ENCODE measurements around the gene KEL. TPM values are rescaled to one million over a fixed set of nuclear protein-coding genes. Genes with fewer than 3 reads are reported as not detected.

The KEL gene
- total RNA-seq, 1 donor from 2014 or later = 1.5 TPM

DNA sequence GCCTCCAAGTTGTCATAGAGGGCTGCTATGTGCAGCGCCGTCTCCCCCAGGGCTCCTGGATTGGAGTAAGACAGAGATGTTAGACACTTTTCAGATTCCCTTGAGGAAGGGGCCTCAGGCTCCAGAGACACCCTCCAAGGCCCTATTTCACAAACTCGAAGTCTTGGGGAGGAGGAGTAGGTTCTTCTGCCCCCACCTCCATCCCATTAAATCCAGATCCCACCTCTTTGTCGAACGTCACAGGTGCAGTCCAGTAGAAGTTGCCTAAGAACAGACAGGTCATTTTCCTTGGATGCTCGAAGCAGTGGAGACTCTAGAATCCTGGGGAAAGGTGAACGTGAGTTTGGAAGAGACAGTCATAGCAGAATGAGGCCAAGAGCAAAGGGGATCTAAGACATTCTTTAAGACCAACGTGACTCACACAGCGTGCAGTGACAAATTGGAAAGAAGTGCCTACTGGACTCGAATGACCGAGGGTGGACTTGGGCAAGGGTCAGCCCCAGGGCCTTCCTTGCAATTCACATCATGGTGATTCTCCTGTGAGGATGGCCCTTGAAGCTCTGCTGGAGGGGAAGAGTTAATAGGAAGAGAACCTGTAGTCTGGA, 31.9 kb downstream of the KEL start:
- Mint-ChIP-seq H3K27me3 (ENCODE audit: unreplicated experiment) (peaks cover 2% of the 10 kb centered on the region), H3K9me3 (ENCODE audit: unreplicated experiment) (no peaks in the 10 kb centered on the region), H3K27ac (ENCODE audit: unreplicated experiment) (no peak overlapping the region), H3K36me3 (ENCODE audit: unreplicated experiment) (no peaks in the 10 kb centered on the region), H3K4me3 (ENCODE audit: unreplicated experiment) (no peak overlapping the region), H3K4me1 (ENCODE audit: unreplicated experiment) (no peaks in the 10 kb centered on the region)
- TF ChIP-seq, protein P1, sequence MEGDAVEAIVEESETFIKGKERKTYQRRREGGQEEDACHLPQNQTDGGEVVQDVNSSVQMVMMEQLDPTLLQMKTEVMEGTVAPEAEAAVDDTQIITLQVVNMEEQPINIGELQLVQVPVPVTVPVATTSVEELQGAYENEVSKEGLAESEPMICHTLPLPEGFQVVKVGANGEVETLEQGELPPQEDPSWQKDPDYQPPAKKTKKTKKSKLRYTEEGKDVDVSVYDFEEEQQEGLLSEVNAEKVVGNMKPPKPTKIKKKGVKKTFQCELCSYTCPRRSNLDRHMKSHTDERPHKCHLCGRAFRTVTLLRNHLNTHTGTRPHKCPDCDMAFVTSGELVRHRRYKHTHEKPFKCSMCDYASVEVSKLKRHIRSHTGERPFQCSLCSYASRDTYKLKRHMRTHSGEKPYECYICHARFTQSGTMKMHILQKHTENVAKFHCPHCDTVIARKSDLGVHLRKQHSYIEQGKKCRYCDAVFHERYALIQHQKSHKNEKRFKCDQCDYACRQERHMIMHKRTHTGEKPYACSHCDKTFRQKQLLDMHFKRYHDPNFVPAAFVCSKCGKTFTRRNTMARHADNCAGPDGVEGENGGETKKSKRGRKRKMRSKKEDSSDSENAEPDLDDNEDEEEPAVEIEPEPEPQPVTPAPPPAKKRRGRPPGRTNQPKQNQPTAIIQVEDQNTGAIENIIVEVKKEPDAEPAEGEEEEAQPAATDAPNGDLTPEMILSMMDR (IDR thresholded peaks at IDR 0.05) = no peak
- no peak for DNase-seq (ENCODE audit: extremely low spot score, unreplicated experiment)

DNA sequence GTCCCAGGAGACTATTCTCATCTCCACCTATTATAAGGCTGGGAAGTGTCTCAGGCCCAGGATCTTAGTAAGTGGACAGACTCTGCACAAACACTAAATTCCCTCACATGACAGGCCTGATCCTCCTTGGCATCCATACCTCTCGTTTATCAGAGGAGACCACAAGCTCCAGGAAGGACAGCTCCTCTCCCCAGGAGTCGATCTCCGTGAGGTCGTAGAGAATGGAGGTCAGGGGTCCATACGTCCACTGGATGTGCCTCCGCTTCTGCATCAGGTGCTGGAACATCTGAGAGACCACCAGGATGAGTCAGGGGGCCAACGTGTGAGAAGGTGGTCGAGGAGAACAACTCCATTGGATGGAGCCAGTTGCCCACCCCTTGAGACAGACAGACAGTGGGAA, 34.2 kb downstream of the KEL start:
- TF ChIP-seq, protein P1 (IDR thresholded peaks at IDR 0.05) = no peak
- no peak overlapping the region for H3K27ac Mint-ChIP-seq (ENCODE audit: unreplicated experiment)
- no peak overlapping the region for H3K4me3 Mint-ChIP-seq (ENCODE audit: unreplicated experiment)
- H3K9me3 Mint-ChIP-seq (ENCODE audit: unreplicated experiment) = no peaks in the 10 kb centered on the region
- no peaks in the 10 kb centered on the region for H3K4me1 Mint-ChIP-seq (ENCODE audit: unreplicated experiment)
- no peak for DNase-seq (ENCODE audit: extremely low spot score, unreplicated experiment)
- H3K36me3 Mint-ChIP-seq (ENCODE audit: unreplicated experiment) = no peaks in the 10 kb centered on the region
- peaks cover 2% of the 10 kb centered on the region for H3K27me3 Mint-ChIP-seq (ENCODE audit: unreplicated experiment)

DNA sequence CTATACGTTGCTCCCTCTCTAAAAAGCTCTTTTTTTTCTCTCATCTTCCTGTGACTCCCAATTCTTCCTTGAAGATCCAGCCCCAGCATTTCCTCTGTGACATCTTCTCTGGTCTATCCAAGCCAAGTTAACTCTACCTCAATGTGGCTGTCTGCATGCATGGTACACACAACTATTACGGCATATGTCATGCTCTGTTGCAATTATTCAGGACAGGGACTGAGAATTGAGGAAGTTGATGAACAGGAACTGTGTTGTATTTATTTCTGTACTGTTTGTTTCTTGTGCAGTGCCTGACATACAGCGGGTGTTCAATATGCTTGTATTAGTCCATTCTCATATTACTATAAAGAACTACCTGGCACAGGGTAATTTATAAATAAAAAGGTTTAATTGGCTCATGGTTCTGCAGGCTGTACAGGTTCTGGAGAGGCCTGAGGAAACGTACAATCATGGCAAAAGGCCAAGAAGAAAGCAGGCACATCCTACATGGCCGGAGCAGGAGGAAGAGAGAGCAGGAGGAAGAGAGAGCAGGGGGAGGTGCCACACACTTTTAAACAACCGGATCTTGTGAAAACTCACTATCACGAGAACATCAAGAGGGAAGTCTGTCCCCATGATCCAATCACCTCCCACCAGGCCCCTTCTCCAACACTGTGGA, 34.9 kb downstream of the KEL start:
- TF ChIP-seq, protein P1 (IDR thresholded peaks at IDR 0.05) = no peak
- Mint-ChIP-seq H3K4me3 (ENCODE audit: unreplicated experiment) (no peak overlapping the region), H3K36me3 (ENCODE audit: unreplicated experiment) (no peaks in the 10 kb centered on the region), H3K4me1 (ENCODE audit: unreplicated experiment) (no peaks in the 10 kb centered on the region), H3K27me3 (ENCODE audit: unreplicated experiment) (peaks cover 2% of the 10 kb centered on the region), H3K27ac (ENCODE audit: unreplicated experiment) (no peak overlapping the region), H3K9me3 (ENCODE audit: unreplicated experiment) (no peaks in the 10 kb centered on the region)
- no peak for DNase-seq (ENCODE audit: extremely low spot score, unreplicated experiment)

DNA sequence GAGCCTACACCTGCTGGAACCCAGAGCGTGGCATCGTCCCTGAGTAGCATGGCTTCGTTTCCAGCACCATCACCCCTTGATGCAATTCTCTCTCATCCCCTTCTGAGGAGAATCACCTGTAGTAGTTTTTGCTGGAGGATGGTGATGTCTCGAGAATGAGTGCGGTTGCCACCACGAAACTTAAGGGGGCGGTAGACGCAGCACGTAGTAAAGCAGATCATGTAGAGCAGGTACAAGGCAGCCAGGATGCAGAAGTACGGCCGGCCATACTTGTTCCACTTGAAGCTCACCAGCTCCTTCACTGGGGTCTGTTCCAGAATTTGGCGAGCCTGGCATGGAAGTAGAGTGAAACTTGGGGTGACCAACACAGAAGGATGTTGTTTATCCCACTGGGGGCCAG, 36.8 kb downstream of the KEL start:
- TF ChIP-seq, protein P1 (IDR thresholded peaks at IDR 0.05) = no peak
- Mint-ChIP-seq H3K27me3 (ENCODE audit: unreplicated experiment) (peaks cover 2% of the 10 kb centered on the region), H3K9me3 (ENCODE audit: unreplicated experiment) (no peaks in the 10 kb centered on the region), H3K4me3 (ENCODE audit: unreplicated experiment) (no peak overlapping the region), H3K36me3 (ENCODE audit: unreplicated experiment) (no peaks in the 10 kb centered on the region), H3K4me1 (ENCODE audit: unreplicated experiment) (no peaks in the 10 kb centered on the region), H3K27ac (ENCODE audit: unreplicated experiment) (no peak overlapping the region)
- DNase-seq (ENCODE audit: extremely low spot score, unreplicated experiment) = no peak

DNA sequence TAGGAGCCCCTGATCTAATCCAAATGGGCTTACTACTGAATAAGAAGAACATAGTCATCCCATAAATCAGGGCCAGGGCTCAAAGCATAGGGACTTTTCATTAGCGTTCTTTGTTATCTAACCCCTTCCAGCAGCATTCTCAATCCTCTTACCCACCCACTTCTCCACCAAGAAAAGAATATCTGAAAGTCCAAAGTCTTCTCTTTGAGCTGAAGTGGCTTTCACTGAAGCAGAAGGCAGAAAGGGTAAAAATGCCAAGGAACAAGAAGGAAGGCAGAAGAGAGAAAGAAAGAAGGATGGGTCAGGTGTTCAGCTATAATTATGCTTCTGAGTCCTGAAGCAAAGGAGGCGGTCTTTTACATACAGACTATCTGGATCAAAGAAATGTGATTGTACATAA, 38.8 kb downstream of the KEL start:
- H3K27me3 Mint-ChIP-seq (ENCODE audit: unreplicated experiment) = peaks cover 5% of the 10 kb centered on the region
- no peak overlapping the region for H3K27ac Mint-ChIP-seq (ENCODE audit: unreplicated experiment)

More for the DNA sequence above, 38.8 kb downstream of the KEL start:
- Mint-ChIP-seq H3K9me3 (ENCODE audit: unreplicated experiment) (no peaks in the 10 kb centered on the region), H3K4me3 (ENCODE audit: unreplicated experiment) (no peak overlapping the region), H3K4me1 (ENCODE audit: unreplicated experiment) (no peaks in the 10 kb centered on the region), H3K36me3 (ENCODE audit: unreplicated experiment) (no peaks in the 10 kb centered on the region)
- TF ChIP-seq, protein P1 (IDR thresholded peaks at IDR 0.05) = no peak
- no peak for DNase-seq (ENCODE audit: extremely low spot score, unreplicated experiment)
